SW 1271 (cell line): Measurements from ENCODE around the gene C6orf136.
A peak's percentile ranks its signal among the peaks of the same experiment; 100 is the strongest.

Source experiments
- DNase-seq, 2 experiments: peaks; one replicate each; lab custom pipeline; 2025; lab: John Stamatoyannopoulos, UW

C6orf136 gene

DNA sequence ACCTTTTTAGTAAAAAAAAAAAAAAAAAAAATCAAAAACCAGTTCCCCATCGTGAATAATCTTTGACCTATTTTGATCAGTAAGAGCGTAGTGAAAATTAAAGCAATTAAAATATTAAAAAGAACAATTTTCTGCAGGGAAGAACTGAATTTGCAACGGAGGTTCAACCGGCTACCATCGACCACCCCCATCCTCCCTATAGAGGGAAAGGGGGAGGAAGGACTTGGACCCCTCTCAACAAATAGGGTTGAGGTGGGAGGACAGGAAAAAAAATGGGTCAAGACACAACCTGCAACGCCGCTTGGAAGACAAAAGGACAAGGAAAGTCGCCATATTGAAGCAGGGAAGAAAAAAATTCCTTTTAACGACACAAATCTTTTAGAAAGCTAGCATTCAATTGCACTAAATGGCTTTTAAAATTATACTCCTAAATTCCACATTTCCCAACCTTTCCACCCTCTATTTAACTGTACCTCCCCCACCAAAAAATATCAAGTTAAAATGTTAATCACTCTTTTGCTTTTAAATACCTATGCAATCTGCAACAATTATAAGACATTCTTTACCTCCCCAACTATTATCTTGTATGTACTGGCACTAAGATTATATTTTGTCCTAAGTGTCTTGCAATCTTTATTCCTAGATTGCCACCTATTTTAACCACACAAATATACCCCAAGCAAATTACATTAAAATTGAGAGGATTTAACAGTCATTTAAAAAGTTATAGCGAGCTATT lies 31.5 kb upstream of the C6orf136 start:
- peak in 1 of 2 experiments; percentile 76 for DNase-seq

DNA sequence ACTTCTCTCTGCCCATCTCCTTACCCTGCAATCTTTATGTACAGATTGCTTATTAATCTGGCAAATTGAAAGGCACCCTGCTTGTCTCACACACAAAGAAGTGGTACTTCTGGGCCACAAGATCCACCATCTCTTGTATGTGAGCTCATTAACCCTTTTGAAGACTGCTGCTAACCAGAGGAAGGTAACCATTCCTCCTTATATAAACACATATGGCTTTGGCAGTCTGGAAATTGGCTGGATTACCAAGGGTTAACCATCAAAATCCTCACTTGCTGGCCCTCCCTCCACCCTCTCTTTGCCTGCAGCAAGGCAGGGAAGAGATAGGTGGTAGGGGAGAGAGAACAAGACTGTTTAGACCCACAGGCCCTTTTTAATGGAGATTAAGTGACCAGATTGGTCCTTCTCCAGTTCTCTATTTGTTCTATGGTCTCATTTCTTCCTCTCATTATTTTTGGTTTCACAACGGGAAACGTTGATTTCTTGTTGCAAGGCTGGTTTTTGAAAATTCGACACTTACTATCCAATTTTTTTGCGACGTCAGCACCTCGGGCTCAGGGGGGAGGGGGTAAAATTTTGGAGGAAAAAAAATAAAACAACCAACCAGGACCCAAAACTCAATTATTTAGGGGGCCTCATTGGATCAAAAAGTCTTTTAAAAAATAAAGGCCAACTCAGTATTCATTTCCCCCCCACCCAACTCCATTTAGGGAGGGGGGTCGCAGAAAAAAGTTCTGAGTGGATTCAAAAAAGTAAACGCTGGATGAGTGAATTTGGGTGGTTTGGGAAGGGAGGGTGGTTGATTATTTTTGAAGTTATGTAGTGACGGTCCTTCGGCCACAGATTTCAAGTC lies 30.7 kb upstream of the C6orf136 start:
- peak in 1 of 2 experiments; percentile 59 for DNase-seq

GRCh38 chr6:30616811-30617564 lies 29.9 kb upstream of the C6orf136 start, which contains the start of gene PPP1R10:
TSS of gene PPP1R10 (minus strand) at chr6:30617243. CDS start at chr6:30609944, 7,299 bp downstream.
- peak; percentile 99 to 100 for DNase-seq

DNA sequence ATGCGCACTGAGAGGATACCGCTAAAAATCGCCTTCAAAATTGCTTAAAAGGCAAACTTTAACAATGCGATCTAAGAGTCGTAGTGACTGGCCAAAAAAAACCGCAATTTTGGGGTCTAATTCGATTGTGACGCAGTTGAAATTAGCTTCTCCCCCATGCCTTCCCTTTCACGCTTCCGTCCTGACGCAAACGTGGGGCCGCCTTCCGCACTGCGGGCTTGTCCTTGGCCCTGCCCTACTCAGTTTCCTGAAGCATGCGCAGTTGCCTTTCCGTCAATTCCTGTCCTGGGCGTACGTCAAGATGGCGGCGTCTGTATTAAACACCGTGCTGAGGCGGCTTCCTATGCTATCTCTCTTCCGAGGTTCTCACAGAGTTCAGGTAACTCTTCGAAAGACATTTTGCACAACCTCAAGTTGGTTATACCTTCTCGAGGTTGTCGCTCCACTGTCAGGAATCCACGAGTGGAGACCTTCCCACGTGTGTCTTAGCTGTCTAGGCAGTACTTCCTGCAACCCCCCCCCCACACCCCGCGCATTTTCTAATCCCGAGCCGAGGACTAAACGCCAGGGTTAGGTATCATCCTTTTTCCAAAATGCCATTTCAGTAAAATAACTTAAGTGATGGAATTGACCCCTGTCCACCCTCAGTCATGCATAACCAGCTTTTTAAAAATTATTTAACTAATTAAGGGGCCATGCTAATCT lies 29.2 kb upstream of the C6orf136 start, which contains the start of gene MRPS18B:
Gene MRPS18B (plus strand): TSS at position 276 of the 705 bp plus-strand sequence. CDS start 26 bp downstream, at position 302.
- DNase-seq = peak; percentile 95 to 99

DNA sequence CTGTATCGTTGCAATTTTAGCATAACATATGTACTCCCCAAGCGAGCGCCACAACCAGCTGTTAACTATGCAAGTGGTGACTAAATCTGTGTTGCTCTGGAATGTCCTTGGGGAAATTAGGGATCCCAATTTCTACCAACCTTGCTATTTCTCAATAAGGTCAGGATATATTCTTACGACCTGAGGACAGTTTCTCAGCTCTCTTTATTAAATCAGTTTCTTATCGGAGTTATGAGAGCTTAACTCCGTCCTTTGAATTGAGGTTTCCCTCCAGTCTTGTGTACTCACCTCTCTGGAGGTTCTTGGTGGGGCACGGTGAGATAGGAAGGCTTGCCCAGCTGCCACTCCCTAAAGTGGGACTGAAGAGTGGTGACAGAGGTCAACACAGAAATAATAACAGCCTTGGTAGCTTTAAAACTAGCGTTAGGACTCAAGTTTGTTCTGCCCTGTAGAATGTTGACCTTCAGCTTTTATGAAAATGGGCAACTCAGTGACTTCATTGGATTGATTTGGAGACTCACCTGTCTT lies 28.6 kb upstream of the C6orf136 start:
- DNase-seq = no peak

GRCh38 chr6:30619561-30619960 lies 27.4 kb upstream of the C6orf136 start:
- no peak for DNase-seq

DNA sequence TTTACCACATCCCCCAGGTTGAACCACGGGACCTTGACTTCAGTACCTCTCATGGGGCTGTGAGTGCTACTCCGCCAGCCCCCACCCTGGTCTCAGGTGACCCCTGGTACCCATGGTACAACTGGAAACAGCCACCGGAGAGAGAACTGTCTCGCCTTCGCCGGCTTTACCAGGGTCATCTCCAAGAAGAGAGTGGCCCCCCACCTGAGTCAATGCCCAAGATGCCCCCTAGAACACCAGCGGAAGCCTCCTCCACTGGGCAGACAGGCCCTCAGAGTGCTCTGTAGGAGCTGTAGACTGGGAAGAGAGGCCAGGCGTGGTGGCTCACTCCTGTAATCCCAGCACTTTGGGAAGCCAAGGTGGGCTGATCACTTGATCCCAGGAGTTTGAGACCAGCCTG lies 21.4 kb upstream of the C6orf136 start:
- no peak for DNase-seq

DNA sequence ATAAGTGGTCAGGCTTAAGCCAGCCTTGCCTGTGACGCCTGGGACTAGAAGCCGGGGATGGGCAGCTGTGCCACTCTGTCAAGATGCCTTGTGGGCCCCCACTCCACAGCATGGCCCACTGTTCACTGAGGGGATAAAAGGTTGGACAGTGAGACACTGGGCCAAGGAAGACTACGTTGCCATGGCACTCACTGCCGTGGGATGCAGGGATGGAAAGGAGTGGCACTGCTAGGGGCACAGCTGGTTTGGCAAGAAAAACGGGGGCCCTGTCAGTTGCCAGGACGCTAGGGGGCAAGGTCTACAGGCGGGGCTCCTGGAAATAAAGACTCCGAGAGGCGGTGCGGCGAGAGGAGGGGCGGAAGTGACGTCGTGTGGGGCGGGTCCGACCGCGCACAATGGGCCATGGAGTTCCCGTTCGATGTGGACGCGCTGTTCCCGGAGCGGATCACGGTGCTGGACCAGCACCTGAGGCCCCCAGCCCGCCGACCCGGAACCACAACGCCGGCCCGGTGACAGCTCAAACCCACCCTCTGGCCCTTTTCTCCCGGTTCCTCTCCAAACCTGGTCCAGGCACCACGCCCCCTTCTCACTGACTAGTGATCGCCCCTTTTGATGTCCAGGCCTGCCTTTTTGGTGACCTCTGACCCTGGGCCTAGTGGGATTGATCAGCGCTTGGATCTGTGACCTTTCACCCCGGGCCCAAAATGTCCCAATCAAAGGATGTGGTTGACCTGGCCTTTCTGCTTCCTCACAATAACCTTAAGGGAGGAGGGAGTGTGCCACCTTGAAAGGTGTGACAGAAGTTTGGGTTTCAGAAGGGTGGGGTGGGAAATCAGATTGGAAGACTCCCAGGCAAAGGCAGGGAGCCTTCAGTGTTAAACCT lies 20.2 kb upstream of the C6orf136 start, which contains the start of gene ATAT1:
Gene ATAT1 (plus strand): TSS at position 391 of the 883 bp plus-strand sequence.
- DNase-seq = peak; percentile 57 to 81

DNA sequence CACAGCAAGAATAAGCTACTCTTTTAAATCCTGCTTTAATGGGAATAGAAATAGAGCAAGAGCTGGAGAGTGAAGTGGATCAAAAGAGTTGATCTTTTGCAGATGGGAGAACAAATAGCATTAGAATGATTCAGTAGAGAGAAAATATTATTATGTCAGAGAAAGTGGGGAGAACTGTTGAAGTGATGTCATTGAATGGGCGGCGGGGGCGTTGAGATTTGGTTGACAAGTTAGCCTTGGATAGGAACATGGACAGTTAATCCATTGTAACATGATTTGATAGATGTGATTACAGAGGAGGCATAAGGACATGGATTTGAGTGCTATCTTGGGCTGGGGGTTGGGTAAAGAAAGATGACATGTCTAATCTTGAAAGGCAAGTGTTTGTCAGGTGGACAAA lies 11.1 kb upstream of the C6orf136 start:
- no peak for DNase-seq

GRCh38 chr6:30640481-30640880 lies 6.5 kb upstream of the C6orf136 start:
- DNase-seq = no peak

GRCh38 chr6:30641048-30641447 lies 5.9 kb upstream of the C6orf136 start:
- DNase-seq = no peak

DNA sequence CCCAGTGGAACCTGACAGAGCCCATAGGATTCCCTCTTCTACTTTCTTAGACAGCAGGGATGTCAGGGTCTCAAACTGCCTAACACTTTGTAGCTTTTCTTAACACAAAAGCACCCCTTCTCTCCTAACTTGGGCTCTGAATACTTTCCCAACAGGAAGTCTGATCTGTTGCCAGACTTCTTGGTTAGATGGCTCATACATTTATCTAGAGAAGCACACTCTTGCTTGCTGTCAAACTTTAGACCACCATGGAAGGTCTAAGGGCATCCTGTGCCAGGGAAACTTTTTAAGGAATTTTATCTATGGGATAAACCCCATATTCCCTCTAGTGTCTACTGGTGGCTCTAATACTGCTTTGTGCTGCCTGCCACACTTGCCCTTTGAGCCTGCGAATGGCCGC lies 3.3 kb upstream of the C6orf136 start:
- no peak for DNase-seq

DNA sequence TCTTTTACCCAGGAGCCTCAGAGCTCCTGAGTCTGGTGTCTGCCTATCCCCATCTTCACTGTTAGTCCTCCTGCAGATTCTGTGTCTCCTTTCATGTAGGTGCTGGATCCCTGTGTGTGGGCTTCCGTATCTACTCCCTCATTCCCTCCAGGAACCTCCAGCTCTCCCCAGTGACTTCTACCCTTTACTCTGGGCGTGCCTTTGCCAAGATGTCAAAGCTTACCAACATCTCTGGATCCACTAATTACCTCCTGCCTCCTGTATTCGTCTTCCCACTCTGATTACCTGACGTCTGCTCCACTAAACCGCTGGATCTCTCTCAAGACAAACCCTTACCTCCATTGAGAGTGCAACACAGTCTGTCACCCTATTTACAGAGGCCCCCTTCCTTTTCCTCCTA lies 2.2 kb upstream of the C6orf136 start:
- no peak for DNase-seq

DNA sequence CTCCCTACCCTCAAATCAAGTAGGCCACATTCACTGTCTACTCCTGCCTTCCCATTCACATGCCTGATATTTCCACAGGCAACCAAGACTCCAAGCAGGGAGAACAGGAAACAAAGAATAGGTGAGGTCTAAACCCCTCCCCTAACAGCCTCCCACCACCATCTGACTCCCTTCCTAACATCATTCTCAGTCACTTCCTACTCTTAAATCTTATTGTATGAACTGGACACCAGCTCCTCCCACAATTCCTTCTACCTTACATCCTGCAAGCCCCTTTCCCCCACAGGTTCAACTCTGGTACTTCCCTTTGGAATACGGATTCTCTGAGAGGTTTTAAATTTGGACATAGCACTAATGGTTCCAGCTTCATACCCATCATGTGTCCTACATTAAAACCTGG lies 944 bp upstream of the C6orf136 start:
- DNase-seq = no peak

- DNase-seq = peak; percentile 20 to 61
Measured at GRCh38 chr6:30647242-30648116, 546 bp downstream of the C6orf136 start.

GRCh38 chr6:30651143-30651542 lies 4.2 kb downstream of the C6orf136 start:
- DNase-seq = no peak

DNA sequence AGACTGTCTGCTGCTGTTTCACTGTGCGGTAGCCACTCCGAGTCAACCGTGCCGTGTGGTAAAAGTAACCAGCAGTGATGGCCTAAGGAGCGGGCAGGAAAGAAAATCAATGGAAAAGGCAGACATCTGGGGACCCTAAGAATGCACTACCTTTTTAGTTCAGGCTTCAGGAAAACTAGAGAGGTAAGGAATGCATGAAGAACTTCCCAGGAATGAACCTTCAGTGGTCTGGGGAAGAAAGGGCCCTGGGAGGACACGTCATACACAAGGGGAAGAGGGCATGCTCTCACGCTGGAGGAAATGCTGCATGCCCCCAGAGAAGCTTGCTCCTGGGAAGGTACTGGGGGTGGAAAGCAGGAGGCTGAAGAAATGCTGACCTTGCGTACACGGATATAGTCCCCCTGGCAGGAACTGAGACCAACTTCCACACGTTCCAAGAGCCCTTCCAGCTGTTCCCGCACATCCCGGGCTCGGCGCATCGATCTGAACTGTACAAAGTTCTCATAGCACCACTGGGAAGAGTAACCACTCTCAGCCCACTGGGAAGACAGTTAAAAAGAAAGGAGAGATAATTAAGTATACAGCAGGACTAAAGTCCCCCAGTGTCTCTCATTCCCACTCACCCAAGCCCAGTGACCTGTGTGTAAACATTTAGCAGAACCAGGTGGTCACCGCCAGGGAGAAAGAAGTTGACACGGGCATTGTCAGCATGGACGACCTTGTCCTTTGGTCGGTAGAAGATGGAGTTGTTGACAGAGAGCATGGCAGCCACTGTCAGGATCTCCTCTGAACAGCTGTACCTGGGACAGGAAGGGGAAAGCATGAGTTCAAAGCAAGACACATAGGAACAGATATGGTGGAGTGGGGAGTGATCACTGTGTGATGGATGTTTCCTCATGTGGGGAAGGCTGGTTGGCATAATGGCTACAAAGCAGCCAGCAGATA lies 8.1 kb downstream of the C6orf136 start:
- no peak for DNase-seq

GRCh38 chr6:30655743-30656094 lies 8.8 kb downstream of the C6orf136 start:
- no peak for DNase-seq
